Measurements from ENCODE around the gene PLPPR5. TPM values are rescaled to one million over a fixed set of nuclear protein-coding genes. Genes with fewer than 3 reads are reported as not detected.
A peak's percentile ranks its signal among the peaks of the same experiment; 100 is the strongest.

The PLPPR5 gene
- total and polyA plus RNA-seq, 2 of the 4 experiments (the other 2 are of a cell fraction) = under 0.01 to 0.05 TPM

- Histone ChIP-seq H3K79me1 (ENCODE audit: low read depth in 1 of 2, low read length in 2 of 2) (no peaks in the 10 kb centered on the region), H3K14ac (replicated peaks; ENCODE audit: low read depth, low read length) (no peak overlapping the region), H2BK15ac (ENCODE audit: low read depth, low read length) (no peak overlapping the region)
These were observed 97.9 kb downstream of the PLPPR5 start for GRCh38 chr1:98906809-98907208.

More at GRCh38 chr1:98906809-98907208, 97.9 kb downstream of the PLPPR5 start:
- Histone ChIP-seq H3K9ac (ENCODE audit: low read depth, low read length) (no peak overlapping the region), H3K4ac (ENCODE audit: low read depth, low read length) (no peak overlapping the region), H3K27ac (ENCODE audit: insufficient read depth, low read length) (no peak overlapping the region), H3K9me3 (ENCODE audit: control insufficient read depth, insufficient read depth, low read length) (no peaks in the 10 kb centered on the region), H2AK5ac (ENCODE audit: low read depth, low read length) (no peak overlapping the region), H3K23ac (ENCODE audit: low read depth, low read length) (no peak overlapping the region), H2BK120ac (ENCODE audit: low read depth, low read length) (no peak overlapping the region), H4K20me1 (ENCODE audit: insufficient read depth, low read length) (no peaks in the 10 kb centered on the region), H2AFZ (replicated peaks; ENCODE audit: low read length, poor library complexity) (no peak overlapping the region), H3K4me1 (ENCODE audit: control insufficient read depth, insufficient read depth, low read length) (no peaks in the 10 kb centered on the region), H3K27me3 (ENCODE audit: control insufficient read depth, insufficient read depth, low read length) (no peaks in the 10 kb centered on the region; the same call in 1 of the 2 replicates), H3K4me3 (ENCODE audit: insufficient read depth, low read depth, low read length) (no peak overlapping the region), H4K91ac (ENCODE audit: insufficient read depth, low read depth, low read length) (no peak overlapping the region), H2BK20ac (ENCODE audit: low read depth, low read length) (no peak overlapping the region), H3K18ac (ENCODE audit: low read depth, low read length) (no peak overlapping the region), H3K36me3 (ENCODE audit: control insufficient read depth, insufficient read depth, low read length) (no peaks in the 10 kb centered on the region), H4K8ac (ENCODE audit: low read depth in 2 of 2, low read length in 2 of 2) (no peak overlapping the region), H3K56ac (ENCODE audit: extremely low read depth, insufficient read depth, low read length) (no peak overlapping the region), H3K4me2 (ENCODE audit: low read depth, low read length) (no peak overlapping the region), H3K9me1 (ENCODE audit: insufficient read depth, low read length) (no peaks in the 10 kb centered on the region), H2AK9ac (replicated peaks; ENCODE audit: low read depth, low read length, poor library complexity) (no peak overlapping the region), H4K5ac (ENCODE audit: low read depth, low read length) (no peak overlapping the region), H2BK5ac (ENCODE audit: low read depth, low read length, poor library complexity, severe bottlenecking) (no peak overlapping the region)
- ChIA-PET CTCF (no interaction called here), POLR2A (ENCODE audit: unreplicated experiment) (no interaction called here)
- intact Hi-C loops (cut with micrococcal nuclease) (no loop called here), dilution Hi-C loops (cut with HindIII; ENCODE audit: low sequenced_read_pairs, unreplicated experiment) (no loop called here), in situ Hi-C loops (cut with MboI; ENCODE audit: low sequenced_read_pairs) (no loop called here)
- TF ChIP-seq MAFK (IDR thresholded peaks at IDR 0.05; ENCODE audit: low read depth, low read length) (peak; percentile 74), RAD21 (IDR thresholded peaks at IDR 0.05; ENCODE audit: low read length) (no peak)
- TF ChIP-seq, protein P1, sequence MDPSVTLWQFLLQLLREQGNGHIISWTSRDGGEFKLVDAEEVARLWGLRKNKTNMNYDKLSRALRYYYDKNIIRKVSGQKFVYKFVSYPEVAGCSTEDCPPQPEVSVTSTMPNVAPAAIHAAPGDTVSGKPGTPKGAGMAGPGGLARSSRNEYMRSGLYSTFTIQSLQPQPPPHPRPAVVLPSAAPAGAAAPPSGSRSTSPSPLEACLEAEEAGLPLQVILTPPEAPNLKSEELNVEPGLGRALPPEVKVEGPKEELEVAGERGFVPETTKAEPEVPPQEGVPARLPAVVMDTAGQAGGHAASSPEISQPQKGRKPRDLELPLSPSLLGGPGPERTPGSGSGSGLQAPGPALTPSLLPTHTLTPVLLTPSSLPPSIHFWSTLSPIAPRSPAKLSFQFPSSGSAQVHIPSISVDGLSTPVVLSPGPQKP (IDR thresholded peaks at IDR 0.05; ENCODE audit: borderline replicate concordance, low read depth, low read length) = no peak
- no TSS peak for BruUV-seq (replicated peaks)
- no CpG with 5 or more reads among the region's 2 CpGs for WGBS, 2 experiments (ENCODE audit: extremely low coverage in 2 of 2, insufficient read length in 1 of 2)
- ATAC-seq (ENCODE audit: low read depth) (no peak), DNase-seq (no peak)
